Erythroblast (primary cell): ENCODE data around the gene OR2Z1.

Experiments
- GATA1 ChIP-seq: IDR thresholded peaks from 2 replicates; pipeline ENCODE4 v1.6.1; 2011; ENCODE audit warnings: low read depth, mild to moderate bottlenecking, control low read depth, low read length, moderate library complexity
- POLR2A ChIP-seq: IDR thresholded peaks from 2 replicates; pipeline ENCODE4 v1.6.1; 2011; ENCODE audit warnings: mild to moderate bottlenecking, low read length

GRCh38 chr19:8699908-8700307 lies 21.5 kb upstream of the OR2Z1 start:
- TF ChIP-seq POLR2A (no peak), GATA1 (no peak)
